Activated effector memory CD4-positive, alpha-beta T cell treated with anti-CD3 and anti-CD28 coated beads, Interleukin-2, amount 50 U/mL, for 16 hours (primary cell): ENCODE measurements around the gene HACD3.
A peak's percentile ranks its signal among the peaks of the same experiment; 100 is the strongest.
"Not testable (repeated sequence)": the region's sequence is repeated elsewhere in the genome, so short reads cannot be mapped to it uniquely, and the experiment has no call there.

Experiments
- DNase-seq: peaks from one replicate; pipeline ENCODE4 v3.0.0-alpha.2; 2020

The HACD3 gene

DNA sequence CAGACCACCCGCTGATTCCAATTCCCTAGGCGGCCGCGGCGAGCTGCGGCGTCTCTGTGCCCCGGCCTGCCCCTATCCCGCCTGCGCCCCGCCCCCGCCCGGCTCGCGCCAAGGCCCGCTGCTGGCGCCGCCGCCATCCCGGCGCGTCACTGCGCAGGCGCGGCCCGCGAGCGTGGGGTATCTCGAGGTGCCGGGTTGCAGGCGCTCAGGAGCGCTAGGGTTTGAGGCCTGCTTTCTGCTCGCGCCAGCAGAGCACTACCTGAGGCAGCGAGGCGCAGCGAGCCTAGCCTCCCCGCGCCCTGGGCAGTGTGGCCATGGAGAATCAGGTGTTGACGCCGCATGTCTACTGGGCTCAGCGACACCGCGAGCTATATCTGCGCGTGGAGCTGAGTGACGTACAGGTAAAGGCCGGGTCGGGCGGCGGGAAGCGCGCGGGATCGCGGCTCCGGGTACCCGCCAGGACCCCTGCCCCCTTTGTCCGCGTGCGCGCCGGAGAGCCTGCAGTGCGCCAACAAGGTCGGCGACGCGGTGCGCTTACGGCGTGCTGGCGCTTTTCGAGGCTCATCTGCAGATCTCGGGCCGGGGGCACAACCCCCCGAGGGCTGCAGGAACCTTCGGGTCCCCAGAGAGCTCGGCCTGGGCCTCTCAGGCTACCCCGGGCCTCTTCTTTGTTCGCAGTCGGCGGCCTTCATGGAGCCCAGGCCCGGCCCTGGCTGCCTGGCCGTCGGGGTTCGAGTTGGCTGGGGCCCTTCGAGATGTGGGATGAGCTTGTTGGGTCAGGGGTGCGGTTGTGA lies at the start of gene HACD3:
Gene HACD3 (plus strand): TSS at position 146 of the 794 bp plus-strand sequence. CDS start 169 bp downstream, at position 315.
- peak; percentile 96 for DNase-seq

DNA sequence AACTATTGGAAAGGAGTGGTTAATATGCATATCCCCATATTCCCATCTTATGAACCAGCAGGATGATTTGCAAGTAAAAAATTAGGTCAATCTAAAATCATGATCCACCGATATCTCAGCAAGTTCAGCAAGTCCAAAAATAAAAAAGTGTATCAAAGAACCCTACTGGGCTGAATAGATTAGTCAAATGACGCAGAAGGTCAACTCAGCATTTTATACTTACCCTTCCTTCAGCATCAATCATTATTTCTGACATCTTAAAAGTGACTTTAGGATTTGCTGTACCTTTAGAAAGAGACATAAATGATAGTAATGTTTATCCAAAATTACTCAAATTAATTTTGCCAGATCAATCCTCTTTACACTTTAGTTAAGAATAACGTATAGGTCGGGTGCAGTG lies 45.4 kb upstream of the HACD3 start:
- DNase-seq, result no peak

GRCh38 chr15:65494076-65494475 lies 36.2 kb upstream of the HACD3 start:
- DNase-seq, result no peak

DNA sequence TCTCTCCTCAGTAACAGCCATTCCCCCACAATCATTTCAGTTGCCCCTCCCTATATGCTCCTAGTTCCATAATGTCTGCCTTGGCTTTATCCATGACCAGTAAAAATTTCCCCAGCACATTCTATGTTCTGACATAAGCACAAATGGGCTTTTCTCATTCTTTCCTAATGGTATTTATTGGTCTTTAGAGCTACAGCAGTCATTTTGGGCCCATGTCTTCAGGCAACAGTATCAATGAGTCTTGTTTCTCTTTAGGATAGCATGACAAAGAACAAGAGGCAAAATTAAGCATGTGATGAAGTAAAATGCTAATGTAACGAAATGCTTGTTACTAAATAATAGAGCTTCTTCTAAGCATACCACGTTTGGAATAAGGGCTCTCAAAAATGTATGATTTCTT lies 20.9 kb upstream of the HACD3 start:
- DNase-seq, result no peak

- DNase-seq, result no peak
Measured at GRCh38 chr15:65512189-65512588, 18.1 kb upstream of the HACD3 start.

DNA sequence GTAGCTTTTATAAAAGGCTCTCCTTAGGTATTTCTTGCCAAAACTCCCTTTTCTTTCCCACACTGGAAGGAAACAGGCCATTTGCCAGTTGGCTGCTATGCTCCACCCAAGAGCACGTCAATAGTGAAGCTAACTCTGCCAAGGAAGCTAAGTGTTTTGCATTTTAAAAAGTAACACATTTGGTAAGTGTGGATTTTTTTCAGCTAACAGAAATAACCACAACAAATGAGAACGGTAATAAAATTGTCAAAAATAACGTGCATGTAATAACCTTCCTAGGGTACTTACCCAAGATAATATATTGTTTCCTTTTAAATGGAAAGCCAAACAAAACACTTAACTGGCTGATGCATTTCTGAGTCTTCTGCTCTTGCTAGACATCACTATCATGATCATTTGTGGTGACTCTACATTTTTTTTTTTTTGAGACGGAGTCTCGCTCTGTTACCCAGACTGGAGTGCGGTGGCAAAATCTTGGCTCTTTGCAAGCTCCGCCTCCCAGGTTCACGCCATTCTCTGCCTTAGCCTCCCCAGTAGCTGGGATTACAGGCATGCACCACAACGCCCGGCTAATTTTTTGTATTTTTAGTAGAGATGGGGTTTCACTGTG lies 17.4 kb upstream of the HACD3 start:
- DNase-seq, result no peak

DNA sequence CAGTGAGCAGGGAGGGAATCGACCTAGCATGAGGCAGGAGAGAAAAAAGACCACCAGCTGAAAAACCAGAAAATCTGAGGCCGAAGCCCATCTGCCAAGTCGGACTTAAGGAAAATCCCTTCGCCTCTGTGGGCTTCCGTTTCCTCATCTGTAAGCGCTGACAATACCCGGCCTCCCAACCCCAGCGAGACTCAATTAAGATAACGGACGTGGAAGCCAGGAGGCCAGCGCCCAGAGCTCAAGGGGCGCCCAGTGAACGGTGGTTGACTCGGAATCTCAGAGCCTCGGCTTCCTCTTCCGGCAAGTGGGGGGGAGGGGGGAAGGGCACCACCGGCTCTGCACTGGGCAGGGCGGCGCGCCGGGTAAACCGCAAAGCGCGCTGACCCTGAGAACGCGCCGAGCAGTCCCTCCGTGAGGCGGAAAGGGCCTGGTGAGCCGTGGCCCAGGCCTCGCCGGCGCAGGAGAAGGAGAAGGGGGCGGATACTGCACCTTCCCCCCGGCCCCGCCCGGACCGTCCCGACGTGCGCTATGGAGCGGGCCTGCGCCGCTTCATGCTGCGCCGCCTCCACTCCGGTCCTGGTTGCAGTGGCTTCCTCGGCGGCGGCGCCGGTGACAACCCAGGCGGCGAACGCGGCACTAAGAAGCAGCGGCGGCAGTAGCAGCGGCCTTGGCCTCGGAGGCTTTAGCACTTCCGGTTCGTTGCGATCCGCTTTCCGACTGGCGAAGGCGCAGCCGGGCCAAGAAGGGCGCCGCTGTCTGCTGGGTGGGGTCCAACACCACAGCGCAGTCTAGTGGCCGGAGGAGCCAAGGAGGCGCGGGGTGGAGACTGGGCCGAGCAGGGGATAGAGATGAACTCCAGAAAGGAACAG lies 13.0 kb upstream of the HACD3 start, which contains the start of gene DPP8:
Gene DPP8 (minus strand): TSS at position 693 of the 869 bp plus-strand sequence. CDS start 5,136 bp downstream, outside the sequence.
- peak; percentile 99 for DNase-seq

DNA sequence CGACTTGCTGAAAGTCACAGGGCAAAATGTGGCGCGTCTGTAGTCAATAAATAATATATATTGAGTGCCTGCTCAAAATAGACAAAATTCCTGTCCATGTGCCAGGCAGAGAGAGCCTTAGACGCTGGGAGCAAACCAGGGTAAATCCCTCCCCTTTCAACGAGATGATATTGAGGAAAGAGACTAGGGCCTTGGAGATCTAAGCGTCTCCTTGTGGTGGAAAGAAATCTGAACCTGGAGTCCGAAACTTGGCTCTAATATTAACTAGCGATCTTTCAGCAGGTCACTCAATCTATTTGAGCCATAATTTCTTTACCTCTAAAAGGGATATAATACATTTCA lies 12.4 kb upstream of the HACD3 start:
- no peak for DNase-seq

- DNase-seq, result no peak
Measured at GRCh38 chr15:65518633-65519285, 11.5 kb upstream of the HACD3 start.

DNA sequence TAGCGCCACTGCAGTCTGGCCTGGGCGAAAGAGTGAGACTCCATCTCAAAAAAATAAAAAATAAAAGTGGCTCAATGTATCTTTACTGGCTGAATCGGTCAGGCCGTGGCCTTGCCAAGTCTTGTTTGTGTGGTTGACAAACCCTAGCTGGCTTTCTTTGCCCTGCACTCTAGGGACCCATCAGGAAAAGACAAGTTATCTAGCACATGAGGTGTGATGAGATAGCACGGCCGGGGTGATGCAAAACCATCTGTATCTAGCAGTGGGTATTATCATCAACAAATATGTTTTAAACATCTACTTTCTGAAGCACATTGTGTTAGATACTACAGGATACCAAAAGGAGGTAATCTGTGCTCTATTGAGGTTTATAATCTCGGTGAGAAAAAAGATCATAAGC lies 8.9 kb upstream of the HACD3 start:
- no peak for DNase-seq

DNA sequence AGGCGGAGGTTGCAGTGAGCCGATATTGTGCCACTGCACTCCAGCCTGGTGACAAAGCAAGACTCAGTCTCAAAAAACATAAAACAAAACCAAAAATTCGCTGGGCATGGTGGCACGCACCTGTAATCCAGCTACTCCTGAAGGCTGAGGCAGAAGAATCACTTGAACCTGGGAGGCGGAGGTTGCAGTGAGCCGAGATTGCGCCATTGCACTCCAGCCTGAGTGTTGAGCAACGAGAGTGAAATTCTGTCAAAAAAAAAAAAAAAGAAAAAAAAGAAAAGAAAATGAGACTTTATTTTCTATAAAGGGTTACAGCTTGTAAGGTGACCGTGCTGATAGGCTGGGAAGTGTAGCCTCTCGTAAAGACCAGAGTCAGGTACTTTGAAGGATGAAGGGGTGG lies 6.0 kb upstream of the HACD3 start:
- DNase-seq, result no peak

GRCh38 chr15:65525622-65526021 lies 4.6 kb upstream of the HACD3 start:
- no peak for DNase-seq

DNA sequence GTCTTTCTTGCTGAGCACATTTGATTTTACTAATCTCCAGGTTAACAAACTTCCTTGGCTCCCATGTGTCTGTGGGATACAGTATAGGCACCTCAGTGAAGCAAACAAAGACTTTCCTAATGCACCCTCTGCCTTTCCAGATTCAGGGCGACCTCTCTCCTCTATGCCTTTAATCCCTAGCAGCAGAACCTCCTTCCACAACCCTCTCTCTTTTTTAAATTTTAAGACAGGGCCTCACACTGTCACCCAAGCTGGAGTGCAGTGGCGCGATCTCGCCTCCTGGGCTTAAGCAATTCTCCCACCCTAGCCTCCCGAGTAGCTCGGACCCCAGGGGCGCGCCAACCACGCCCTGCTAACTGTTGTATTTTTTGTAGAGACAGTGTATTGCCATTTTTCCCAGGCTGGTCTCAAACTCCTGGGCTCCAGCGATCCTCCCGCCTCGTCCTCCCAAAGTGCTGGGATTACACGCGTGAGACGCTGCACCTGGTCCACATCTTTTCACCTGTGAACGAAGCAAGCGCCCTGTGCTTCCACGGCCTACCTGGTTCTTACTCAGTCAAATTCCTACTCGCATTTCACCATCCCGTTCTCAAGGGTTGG lies 1.7 kb upstream of the HACD3 start:
- no peak for DNase-seq

DNA sequence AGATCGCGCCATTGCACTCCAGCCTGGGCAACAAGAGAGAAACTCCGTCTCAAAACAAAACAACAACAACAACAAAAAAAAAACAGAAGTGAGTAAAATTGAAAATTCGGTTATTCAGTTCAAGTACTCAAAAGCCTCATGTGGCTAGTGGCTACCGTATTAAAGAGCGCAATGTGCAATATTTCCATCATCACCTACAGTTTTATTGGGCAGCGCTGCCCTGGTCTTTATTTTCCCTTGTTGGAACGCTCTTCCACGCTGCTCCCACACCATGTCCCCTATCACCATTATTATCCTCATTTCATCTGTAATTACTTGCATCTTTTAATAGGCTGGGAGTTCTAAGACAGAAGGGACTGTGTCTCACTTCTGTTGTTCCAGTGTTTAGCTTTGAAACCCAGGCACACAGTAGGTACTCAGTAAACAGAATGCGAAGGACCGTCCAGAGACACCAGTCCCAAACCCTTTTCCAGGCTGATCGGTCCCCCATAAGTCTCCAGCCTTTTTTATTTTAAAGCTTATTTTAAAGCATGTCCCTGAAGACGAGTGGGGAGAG lies 423 bp upstream of the HACD3 start:
- DNase-seq, result no peak

DNA sequence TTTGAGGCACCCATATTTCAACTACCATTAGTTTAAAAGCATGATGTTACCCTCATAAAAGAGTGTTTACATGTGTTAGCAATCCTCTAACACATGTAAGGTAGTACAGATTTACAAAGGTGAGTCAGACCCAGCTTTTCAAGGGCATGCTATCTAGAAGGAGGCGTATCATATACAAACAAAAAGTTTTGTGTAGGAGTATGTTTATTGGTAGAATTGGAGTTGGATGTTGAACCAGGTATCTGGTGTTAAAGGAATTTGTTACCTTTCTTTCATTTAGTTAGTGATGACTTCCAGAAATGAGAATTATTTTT lies 2.4 kb downstream of the HACD3 start:
- no peak for DNase-seq

- DNase-seq, result no peak
Measured at GRCh38 chr15:65533057-65533756, 2.9 kb downstream of the HACD3 start.

- DNase-seq, result no peak
Measured at GRCh38 chr15:65535192-65535591, 4.9 kb downstream of the HACD3 start.

DNA sequence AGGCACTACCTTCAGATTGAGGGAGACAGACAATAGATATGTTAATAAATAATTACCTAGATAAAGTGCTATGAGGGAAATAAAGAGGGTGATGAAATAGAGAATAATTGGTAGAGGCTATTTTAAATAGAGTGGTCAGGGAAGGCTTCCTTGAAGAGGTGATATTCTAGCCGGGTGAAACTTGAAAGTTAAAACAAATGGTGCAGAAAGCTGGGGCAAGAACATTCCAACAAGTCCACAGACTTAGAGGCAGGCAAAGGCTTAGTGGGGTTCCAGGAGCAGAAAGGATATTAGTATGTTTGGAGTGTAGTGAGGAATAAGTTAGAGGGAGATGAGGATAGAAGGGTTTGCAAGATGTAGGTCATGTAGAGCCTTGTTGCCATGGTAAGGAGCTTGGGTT lies 10.1 kb downstream of the HACD3 start:
- no peak for DNase-seq

GRCh38 chr15:65541231-65541820 lies 11.1 kb downstream of the HACD3 start:
- no peak for DNase-seq

- no peak for DNase-seq
Measured at GRCh38 chr15:65547841-65548240, 17.6 kb downstream of the HACD3 start.

- DNase-seq, result not testable (repeated sequence)
Measured at GRCh38 chr15:65549288-65549687, 19.0 kb downstream of the HACD3 start.
